Measurements from ENCODE around the gene NELFB. TPM values are rescaled to one million over a fixed set of nuclear protein-coding genes. Genes with fewer than 3 reads are reported as not detected.

NELFB gene
- total and polyA plus RNA-seq, 9 of the 15 experiments (the other 6 are each of a cell fraction or from before 2014, with no cell fraction given): 0.24 to 84.0 (median 29.7) TPM

- no peak for TF ChIP-seq CHD7 (IDR thresholded peaks at IDR 0.05; ENCODE audit: low read depth, low read length)
- no peak for TF ChIP-seq BRF2 (IDR thresholded peaks at IDR 0.05; ENCODE audit: borderline replicate concordance, insufficient read depth, insufficient read length)
- TF ChIP-seq ZFP91 (CRISPR knock-in tag; IDR thresholded peaks at IDR 0.05): no peak
- no peak for TF ChIP-seq FUS (optimal IDR thresholded peaks at IDR 0.05; ENCODE audit: low read depth, low read length)
- no peak for TF ChIP-seq MAFG (tag; conservative IDR thresholded peaks at IDR 0.05)
- TF ChIP-seq ZNF280A (IDR thresholded peaks at IDR 0.05; ENCODE audit: low read depth, partially characterized antibody): no peak
- no peak for TF ChIP-seq C11orf30 (IDR thresholded peaks at IDR 0.05; ENCODE audit: low read depth)
- peak in 1 of 2 experiments; percentile 14; a peak in 1 of 4 replicates for TF ChIP-seq RCOR1 (IDR thresholded peaks at IDR 0.05; ENCODE audit: borderline replicate concordance in 1 of 2, low read depth in 2 of 2, low read length in 2 of 2)
- no peak for TF ChIP-seq MED1 (CRISPR knock-in tag; IDR thresholded peaks at IDR 0.05; ENCODE audit: borderline replicate concordance)
- TF ChIP-seq HDAC1 (IDR thresholded peaks at IDR 0.05): 0 out of 4 replicates have a peak, but pooled peaks of 1 of the 2 experiments have one; percentile 43
- TF ChIP-seq MEF2A (IDR thresholded peaks at IDR 0.05; ENCODE audit: control insufficient read depth, low read depth, low read length): no peak
- TF ChIP-seq HDAC2 (IDR thresholded peaks at IDR 0.05): peak; percentile 30; the same call in 1 of the 2 replicates
Observed at GRCh38 chr9:137300567-137301080, 45.5 kb downstream of the NELFB start (continued).
